Activated CD8-positive, alpha-beta memory T cell treated with anti-CD3 and anti-CD28 coated beads for 48 hours (primary cell): ENCODE measurements around the gene ISOC1.

Source experiments
- DNase-seq, 3 experiments: peaks; one replicate each; pipeline ENCODE4 v3.0.0-alpha.2; 2020; ENCODE audit warnings: low read depth in 2 of 3, low spot score in 2 of 3

Gene ISOC1

GRCh38 chr5:129094087-129094923 is at the start of gene ISOC1:
ISOC1 (plus strand) TSS chr5:129094749; CDS start chr5:129094767, 18 bp downstream.
- peak; percentile 55 to 87 (median 66) for DNase-seq

GRCh38 chr5:129046151-129046550 is 48.4 kb upstream of the ISOC1 start:
- no peak for DNase-seq

DNA sequence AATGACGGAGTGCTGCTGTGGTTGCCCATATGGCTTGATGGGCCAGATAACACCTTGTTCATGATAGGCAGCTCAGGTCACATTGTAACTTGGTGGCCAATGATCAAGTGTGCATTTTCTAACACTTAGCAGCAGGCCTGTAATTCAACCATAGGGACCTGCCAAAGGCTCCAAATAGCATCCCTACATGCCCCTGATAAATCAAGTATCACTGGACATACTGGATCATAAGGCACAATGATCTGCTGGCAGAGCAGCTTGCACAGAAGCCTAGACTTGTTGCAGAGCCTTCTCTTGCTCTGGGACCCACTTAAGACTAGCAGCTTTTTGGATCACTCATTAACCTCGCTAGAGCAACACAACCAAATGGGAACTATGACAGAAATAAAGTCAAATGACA is 46.0 kb upstream of the ISOC1 start:
- no peak for DNase-seq

DNA sequence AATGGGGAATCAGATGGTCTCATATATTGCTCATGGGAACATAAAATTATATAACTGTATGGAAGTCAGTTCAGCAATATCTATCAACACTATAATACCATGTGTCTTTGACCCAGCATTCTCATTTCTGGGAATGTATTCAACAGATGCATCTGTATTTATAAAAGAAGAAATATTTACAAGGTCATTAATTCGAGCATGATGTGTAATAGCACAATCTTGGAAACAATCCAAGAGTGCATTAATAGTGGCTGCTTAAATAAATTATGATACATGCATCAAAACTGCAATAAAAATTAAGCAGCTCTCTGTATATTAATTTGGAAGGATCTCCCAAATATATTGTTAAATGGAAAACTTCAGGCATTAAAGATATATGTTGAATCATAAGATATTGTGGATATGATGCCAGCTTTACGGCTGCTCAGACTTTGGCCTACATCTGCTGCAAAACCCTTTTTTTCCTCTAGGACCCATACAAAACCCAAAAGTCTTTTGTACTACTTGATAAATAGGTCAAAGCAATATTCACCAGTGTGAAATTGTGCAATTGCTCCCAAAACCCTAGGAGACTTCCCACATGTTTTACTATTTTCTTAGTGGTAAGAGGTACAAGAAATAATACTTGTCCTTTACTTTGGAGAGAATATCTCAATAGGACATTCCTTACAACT is 45.3 kb upstream of the ISOC1 start:
- no peak for DNase-seq

DNA sequence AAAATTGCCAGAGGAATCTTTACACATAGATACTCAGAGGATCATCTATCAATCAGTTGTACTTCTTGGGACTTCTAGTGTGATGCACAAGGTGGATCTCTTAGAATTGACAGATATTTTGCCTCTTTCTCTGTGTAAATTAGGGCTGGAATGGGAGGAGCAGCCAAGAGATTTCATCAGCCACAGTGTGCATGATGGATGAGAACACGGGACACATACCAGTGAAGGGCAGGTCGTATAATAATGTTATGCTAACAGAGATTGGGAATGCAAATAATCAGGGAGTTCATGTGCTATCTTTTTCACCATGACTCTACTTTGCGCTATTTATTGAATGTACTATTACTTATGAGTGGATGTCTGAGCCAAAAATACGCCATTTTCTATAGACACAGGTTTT is 43.3 kb upstream of the ISOC1 start:
- DNase-seq: no peak

DNA sequence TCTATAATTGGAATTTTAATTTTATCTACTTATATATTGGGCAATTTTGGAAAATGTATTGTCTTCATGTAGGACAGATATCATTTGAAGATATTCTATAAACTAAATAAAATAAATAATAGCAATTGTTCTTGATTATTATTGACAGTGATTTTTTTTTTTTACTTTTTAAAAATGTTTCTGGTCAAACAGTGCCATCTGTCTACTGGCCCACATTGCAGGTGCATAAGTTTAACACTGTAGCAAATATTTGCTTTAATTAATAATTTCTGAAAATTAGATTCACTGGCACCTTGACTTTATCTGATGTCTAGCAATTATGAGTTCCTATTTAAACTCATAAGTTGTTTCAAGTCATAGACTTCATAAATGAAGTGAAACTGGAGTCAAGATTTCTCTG is 41.1 kb upstream of the ISOC1 start:
- DNase-seq: no peak

DNA sequence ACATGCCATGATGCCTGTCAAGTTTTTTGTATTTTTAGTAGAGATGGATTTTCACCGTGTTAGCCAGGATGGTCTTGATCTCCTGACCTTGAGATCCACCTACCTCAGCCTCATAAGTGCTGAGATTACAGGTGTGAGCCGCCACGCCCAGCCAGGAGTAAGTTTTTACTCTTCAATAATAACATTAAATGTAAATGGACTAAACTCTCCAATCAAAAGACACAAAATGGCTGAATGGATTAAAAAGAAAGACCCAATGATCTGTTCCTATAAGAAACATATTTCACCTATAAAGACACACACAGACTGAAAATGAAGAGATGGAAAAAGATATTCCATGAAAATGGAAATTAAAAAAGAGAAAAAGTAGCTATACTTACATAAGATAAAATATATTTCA is 37.2 kb upstream of the ISOC1 start:
- DNase-seq: no peak

DNA sequence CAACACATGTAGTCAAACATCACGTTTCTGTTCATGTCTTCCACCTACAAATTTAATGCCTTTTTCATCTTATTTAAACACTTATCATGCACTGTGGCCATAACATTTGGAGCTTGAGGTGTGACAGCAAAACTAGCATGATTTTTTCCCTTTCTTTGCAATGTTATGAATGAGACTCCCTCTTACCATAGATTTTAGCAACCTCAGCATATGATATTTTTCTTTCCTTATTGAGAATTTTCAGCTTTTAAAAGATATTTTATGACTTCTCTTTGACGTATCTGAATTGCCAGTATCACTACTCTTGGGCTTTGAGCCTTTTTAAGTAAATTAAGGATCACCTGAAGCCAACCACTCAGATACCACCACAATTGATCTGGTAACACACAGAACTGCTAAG is 32.7 kb upstream of the ISOC1 start:
- DNase-seq: no peak

DNA sequence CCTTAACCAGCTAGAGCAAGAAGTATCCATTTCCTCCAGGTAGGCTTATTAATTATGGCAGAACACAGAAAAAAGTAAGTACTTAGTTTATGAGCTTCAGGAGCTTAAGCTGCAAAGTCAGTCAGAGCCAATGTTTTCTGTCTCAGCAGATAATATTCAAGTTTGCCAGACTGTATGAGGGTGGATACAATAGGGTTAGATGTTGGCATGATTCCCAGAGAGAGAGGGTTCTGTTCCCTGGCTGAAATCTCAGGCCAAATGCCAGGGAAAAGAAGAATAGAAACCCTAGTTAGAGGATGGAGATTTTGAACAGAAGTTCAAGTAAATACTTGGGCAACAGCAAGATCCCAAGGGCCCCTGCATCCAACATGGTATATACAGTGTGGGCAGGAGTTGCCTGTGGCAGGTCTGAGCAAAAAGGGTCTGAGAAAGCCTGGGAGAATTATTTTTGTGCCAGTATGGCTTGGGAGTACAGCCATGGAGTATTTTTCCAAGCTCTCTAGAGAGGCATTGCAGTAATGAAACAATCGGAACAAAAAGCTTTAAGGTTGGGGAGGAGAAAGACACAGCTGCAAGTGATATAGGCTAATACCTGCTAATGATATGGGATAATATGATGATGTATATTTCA is 31.0 kb upstream of the ISOC1 start:
- DNase-seq: no peak

DNA sequence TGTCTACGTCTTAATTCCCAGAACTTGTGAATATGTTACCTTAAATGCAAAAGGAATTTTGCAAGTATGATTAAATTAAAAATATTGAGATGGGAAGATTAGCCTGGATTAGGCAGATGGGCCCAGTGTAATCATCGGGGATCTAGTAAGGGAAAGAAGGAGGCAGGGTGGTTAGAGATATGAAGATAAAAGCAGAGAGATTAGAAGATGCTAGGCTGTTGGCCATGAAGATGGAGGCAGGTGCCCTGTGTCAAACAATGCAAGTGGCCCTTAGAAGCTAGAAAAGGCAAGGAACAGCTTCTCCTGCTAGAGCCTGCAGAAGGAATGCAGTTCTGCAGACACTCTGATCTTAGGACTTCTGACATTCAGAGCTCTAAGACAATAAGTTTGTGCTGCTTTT is 28.8 kb upstream of the ISOC1 start:
- no peak for DNase-seq

- no peak for DNase-seq
Measured at GRCh38 chr5:129067745-129068144, 26.8 kb upstream of the ISOC1 start.

DNA sequence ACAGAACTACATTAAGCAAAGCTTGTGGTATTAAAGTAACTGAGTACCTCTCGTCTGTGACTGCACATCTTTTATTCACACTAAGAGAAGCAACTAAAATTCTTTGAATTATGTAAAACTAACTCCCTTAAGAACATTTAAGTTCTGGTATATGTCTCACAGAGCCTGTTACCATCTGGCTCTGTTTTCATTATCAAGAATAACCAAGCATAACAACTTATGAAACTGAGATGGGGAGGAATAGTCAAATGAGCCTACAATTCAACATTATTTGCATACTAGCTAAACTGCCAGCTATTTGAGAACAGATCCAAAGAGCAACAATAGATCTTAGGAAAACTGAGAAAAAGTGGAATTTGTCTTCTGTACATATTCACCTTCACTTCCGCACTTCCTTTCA is 25.3 kb upstream of the ISOC1 start:
- DNase-seq: no peak

GRCh38 chr5:129073111-129073510 is 21.4 kb upstream of the ISOC1 start:
- no peak for DNase-seq

DNA sequence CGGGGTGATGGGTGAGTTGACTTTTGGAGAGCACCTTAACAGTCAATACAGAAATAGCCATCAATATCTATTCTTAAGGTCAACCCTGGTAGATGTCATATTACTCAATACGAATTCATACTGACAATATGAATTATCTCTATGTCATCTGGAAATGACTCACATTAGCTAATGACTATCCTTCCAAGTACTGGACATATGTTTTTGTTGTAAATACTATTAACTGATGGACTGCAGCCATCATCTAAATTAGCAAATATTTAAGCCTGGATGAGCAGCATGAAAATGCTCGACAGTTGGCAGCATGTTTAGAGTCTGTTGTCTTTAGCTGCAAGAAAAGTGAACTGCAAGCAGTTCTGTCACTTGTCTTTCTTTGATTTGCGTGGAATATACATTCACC is 19.6 kb upstream of the ISOC1 start:
- no peak for DNase-seq

- DNase-seq: no peak
Measured at GRCh38 chr5:129077433-129078075, 17.0 kb upstream of the ISOC1 start.

GRCh38 chr5:129078247-129078646 is 16.3 kb upstream of the ISOC1 start:
- DNase-seq: no peak

DNA sequence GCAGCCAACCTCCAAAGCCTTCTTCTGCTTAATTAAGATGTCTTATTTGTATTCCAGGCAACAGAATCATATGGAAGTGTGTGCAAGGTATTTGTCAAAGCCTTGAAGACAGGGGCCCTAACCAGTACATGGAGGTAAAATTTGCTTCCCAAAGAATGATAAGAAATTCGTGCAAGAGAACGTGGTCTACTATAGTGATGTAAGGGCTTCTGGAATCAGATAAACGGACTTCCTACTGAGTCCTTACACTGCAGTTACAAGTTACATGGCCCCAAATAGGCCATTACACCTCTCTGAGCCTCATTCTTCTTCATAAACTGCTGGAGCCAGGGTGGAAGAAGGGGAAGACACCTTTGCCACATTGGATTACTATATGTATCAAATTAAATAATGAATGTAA is 15.9 kb upstream of the ISOC1 start:
- DNase-seq: no peak

DNA sequence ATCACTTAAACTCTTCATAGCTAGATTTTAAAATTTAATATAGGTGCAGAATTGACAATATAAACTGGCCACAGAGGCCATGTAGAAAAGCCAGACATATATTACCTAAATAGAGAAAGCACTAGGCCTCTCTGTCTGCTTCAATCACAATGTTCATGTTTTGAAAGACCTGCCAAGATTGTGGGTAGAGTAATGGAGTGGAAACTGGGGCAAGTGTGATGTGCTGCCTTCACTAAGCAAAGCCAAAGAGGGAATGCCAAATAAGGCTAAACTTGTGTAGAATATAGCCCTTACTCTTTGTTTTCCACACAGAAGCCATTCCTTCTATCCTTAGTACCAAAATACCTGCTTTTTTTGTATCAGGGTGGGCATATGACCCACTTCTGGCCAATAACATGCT is 15.1 kb upstream of the ISOC1 start:
- DNase-seq: no peak

DNA sequence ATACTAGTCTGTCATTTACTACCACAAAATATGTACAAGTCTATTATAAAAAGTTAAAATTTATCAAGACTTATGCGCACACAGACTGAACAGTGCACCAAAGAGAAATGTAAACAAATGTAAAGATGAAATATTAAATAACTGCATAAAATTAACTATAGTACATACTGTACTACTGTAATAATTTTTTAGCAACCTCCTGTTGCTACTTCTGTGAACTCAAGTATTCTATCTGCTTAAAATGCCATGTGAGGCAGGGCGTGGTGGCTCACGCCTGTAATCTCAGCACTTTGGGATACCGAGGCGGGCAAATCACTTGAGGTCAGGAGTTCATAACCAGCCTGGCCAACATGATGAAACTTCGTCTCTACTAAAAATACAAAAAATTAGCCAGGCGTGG is 13.8 kb upstream of the ISOC1 start:
- no peak for DNase-seq

- no peak for DNase-seq
Measured at GRCh38 chr5:129082225-129083136, 12.1 kb upstream of the ISOC1 start.
